NOMO-1 treated with DMSO at 0.1 percent for 48 hours (cell line): ENCODE measurements around the gene ZNF135.

Experiments used
- DNase-seq: peaks from one replicate; lab custom pipeline; 2025; ENCODE audit not compliant: unreplicated experiment; lab: John Stamatoyannopoulos, UW

The ZNF135 gene

DNA sequence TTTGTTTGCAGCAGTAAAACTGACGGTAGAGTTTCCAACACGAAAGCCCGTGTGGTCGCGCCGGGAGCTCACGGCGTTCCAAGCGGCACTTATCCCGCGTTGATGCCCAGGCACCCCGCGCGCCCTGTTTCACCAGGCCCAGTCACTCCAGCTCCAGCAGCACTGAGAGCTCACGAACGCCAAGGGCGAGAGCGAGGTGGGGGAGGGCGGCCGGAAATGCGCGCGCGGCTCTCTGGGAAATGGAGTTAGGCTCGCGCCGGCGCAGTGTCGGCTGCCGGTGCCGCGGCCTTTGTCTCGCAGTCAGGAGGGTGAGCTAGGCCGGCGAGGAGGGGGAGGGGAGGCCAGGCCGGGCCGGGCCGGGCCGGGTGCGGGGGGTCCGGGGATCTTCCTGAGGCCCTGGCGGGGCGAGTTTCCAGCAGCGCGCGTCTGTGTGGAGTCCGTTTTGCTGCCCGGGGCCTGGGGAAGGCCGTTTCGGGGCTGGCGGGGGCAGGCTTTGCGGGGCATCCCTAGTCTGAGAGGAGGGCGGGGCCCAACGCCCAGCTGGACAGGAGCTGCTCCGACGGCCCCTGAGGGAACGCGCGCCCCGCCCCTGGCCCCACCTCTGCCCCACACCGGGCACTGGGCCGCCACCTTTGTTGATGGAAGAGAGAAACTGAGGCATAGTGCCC, at the start of gene ZNF135:
ZNF135 (plus strand) TSS at position 280 of the 668 bp plus-strand sequence. CDS start 721 bp downstream, outside the sequence.
- DNase-seq = no peak

DNA sequence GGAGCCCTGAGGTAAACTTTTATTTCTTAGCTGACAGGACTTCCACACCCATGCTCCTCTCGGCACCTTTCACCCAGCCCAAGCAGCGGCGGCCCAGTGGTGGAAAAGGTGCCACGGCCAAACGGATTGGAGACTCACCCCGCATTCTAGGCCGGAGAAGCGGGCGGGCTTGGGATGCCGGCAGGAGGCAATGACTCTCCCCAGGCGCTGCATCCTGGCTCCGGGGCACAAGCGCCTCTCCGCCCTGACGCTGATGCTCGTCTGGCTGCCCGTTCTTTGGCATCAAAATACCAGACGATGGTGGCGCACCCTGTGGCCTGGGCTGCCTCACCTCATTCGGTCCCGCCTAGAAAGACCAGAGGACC, 49.8 kb upstream of the ZNF135 start:
- no peak for DNase-seq

DNA sequence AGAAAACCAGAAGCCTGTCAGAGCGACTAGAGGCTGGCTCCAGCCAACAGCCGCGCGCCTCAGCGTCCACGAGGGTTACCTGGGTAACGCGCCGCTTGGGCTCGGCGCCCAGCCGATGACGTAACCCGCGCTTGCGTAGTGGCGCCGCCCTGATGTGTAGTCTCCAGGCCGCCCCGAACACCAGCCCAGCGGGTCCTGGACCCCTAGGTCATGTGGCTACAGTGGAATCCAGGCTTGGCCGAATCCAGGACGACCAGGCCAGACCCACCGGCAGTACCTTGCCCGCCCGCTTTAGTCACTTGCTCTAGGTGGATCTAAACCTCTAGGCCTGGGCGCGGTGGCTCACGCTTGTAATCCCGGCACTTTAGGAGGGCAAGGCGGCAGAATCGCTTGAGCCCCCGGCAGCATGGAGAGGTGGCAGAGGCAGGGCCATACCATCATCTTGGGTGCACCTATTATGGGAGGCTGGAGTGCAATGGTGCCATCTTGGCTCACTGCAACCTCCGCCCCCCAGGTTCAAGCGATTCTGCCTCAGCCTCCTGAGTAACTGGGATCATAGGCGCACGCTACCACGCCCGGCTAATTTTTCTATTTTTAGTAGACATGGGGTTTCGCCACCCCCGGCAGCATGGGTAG, 49.3 kb upstream of the ZNF135 start:
- no peak for DNase-seq

DNA sequence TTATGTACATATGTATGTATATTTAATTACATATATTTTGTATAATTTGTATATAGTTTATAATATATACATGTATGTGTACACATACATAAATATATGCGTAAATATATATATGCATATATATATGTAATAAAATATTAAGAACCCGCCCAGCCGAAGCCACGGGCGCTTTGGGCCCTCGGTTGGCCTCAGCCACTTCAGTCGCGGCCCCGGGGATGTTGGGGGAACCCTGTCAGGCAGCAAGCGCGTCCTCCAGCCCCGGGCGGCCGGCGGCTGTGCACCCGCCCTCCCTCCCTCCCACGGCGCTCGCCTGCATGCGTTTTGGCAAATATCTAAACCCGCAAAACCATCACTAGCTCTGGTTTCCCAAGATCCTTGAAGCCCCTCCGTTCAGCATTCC, 48.6 kb upstream of the ZNF135 start:
- no peak for DNase-seq

DNA sequence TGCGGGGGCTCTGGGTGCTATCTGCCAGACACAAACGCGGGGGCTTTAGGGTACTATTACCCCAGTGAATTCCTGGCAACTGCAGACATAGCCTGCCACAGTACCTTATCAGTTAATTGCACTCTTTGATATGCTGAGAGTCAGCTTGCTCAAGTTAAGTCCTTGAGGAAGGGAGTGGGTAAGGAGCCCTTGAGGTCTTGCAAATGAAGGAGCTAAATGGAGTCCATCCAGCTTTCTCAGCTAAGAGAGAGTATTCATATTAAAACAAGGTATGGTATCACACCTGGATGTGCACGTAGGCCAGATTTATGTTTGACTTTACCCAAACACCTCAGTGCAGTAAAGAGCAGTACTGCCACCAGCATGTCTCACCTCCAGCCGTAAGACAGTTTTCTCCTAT, 44.9 kb upstream of the ZNF135 start:
- DNase-seq = no peak

DNA sequence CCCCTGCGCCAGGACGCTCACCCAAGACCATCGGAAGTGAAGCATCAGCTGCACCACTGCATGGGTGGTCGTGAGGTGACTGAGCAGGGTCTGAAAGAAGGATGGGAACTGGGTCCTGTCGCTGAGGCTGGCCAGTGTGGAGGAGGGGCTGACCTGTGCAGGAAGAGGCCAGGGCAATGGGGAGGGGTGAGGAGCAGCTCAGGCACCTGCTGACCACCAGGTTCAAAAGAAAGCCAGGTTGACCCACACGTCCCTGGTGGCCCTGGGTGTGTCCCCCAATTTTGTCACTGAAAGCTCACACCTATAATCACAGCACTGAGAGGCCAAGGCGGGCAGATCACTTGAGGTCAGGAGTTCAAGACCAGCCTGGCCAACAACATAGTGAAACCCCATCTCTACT, 39.0 kb upstream of the ZNF135 start:
- DNase-seq = no peak

DNA sequence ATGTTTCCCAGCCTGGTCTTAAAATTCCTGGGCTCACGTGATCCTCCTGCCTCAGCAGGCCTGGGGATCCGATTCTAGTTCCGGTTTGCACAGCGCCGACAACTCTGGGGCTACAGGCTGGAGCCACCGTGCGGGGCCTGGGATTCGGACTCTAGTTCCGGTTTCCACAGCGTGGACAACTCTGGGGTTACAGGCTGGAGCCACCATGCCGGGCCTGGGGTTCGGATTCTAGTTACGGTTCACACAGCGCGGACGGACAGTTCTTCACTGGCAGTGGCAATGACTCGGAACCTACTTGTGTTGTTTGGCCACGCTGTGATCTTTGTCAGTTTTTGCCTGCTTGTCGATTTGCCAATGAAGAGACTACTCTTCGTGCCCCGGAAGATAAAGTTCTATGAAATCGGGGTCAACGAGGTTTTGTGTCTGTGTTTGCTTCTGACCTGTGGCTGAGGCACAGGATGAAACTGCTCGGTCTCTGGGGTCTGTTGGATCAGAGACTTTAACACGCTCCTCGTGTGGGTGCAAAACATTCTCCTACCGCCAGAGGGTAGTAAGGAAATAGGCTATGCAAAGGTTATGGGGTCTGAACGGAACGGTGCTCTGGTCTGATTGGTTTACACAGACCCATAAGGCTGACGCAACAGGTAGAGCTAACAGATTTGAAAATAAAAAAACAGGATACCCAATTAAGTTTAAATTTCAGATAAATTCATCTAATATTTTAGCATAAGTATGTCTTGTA, 37.4 kb upstream of the ZNF135 start:
- DNase-seq = no peak

DNA sequence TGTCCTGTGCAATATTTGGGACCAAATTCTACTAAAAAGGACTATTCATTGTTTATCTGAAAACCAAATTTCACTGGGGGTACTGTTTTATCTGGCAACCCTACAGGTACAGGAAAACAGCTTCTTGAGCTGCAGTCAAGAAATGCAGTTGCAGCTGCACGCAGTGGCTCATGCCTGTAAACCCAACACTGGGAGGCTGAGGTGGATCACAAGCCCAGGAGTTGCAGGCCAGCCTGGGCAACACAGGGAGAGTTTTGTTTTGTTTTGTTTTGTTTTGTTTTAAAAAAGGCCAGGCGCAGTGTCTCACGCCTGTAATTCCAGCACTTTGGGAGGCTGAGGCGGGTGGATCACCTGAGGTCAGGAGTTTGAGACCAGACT, 36.8 kb upstream of the ZNF135 start:
- DNase-seq = no peak

DNA sequence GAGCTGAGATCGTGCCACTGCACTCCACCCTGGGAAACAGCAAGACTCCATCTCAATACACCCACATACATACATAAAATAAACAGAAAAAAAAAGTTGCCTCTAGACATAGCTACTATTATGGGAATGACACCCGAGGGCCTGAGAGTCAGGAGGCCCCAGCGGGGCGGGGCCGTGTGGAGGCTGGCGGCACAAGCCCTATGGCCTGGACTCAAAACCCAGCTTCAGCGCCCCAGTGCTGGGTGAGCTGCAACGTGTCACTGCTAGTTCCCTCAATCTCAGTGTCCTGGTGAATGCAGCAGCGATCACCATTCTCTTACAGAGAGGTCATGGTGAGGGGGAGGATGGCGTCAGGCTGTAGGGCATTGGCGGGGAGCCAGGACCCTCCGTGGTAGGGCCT, 34.4 kb upstream of the ZNF135 start:
- DNase-seq = no peak

DNA sequence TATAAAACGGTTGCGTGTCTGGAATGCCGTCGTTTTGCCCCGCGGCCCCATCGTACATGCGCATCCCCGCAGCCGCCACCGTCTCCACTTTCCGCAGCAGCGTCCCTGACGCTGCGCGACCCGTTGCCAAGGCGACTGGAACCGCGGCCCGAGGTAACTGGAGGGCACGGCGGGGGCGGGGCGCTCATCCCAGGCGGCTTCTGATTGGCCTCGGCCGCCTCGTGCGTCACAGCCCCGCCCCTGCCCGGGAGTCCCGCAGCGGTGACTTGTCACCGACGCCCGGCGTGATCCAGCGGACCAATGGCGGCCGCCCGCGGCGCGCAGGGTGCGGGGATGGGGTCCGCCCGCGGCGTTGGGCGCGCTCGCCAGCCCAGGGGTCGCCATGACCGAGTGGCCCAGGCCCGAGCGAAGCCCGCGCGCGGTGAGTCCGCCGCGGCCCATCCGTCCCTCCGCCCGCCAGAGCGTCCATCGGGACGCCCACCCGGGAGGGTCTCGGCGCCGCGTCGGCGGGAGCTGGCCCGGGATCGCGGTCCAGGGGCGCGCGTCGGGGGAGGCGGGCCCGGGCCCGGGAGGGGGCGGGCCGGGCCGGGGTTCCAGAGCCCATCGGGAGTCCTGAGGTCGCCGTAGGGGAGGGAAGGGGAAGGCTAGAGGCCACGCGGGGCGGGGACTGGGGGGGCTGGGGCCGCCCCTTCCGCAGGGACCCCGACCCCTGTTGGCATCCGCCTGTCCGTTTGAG, 25.2 kb upstream of the ZNF135 start, which contains the start of gene ZSCAN1:
ZSCAN1 (plus strand) TSS at position 285 of the 736 bp plus-strand sequence. CDS start 3,812 bp downstream, outside the sequence.
- DNase-seq = no peak

DNA sequence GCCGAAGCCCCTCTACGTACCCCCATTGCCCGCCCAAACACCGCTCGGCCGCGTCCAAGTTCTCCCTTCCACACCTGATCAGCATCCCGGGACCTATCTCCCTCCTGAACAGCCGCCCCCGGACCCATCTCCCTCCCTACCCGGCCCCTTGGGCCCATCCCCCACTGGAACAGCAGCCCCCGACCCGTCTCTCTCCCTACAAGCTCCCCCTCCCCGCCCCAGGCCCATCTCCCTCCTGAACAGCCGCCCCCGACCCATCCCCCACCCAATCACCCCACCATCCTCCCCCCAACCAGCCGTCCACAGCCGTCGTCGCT, 24.6 kb upstream of the ZNF135 start:
- no peak for DNase-seq

DNA sequence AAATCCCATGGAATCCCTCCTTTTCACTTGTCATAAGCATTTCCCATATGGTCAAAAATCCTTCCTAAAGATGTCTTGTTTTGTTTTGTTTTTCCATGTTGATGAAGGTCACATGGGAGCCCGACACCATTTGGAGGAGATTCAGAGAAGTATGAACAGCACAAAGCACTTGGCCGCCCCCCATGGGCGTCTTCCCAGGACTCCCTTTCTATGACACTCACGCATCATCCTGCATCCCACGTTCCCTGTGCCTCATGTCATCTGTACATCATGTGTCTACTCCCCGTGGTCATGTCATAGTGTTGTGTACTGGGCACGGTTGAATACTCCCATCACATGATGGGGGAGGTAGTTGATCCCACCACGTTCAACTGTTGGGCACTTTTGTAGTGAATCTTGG, 23.2 kb upstream of the ZNF135 start:
- no peak for DNase-seq

DNA sequence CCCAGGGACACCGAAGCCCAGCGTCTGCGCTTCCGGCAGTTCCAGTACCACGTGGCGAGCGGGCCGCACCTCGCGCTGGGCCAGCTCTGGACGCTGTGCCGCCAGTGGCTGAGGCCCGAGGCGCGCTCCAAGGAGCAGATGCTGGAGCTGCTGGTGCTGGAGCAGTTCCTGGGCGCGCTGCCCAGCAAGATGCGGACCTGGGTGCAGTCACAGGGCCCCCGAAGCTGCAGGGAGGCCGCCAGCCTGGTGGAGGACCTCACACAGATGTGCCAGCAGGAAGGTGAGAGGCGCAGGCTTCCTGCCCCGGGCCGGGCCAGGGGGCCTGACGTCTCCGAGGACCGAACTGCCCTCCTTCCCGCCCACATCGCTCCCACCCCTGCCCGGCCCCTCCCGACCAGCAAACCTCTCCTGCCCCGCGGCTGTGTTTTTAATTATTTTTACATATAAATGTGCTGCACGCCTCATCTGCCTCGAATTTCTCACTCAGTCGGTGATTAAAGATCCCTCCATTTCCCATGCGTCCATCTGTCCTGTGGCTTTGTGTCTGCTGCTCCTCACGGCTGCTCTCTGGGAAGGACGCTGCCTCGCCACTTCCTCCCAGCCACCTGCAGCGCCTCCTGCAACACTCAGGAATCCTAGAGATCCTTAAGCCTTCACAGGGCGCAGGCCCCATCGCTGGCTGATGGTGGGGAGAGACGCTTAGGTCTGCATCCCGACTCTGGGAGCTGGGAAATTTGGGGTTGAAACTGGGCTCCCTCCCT, 21.0 kb upstream of the ZNF135 start:
- no peak for DNase-seq

DNA sequence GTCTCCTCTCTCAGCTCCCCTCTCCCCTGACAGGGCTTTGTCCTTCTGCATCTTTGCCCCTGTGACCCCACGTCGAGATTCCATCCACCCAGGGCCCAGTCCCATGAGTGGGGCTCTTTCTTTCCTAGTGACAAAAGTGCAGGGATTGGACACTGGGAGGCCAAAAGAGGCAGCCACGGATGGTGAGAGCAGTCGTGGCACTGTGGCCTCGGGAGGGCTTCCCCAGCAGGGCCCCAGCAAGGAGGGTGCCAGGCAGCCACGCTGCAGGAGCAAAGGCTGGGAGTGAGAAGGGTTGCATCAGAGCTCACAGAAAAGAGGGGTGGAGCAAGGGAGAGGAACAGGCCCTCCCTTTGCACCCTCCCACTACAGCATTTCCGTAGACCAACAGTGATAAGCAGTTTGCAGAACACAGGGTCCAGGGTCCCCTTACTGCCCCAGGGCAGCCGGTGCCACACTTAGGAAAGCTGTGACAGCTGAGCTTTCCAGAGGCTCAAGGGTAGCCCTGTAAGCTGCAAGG, 20.3 kb upstream of the ZNF135 start:
- no peak for DNase-seq

DNA sequence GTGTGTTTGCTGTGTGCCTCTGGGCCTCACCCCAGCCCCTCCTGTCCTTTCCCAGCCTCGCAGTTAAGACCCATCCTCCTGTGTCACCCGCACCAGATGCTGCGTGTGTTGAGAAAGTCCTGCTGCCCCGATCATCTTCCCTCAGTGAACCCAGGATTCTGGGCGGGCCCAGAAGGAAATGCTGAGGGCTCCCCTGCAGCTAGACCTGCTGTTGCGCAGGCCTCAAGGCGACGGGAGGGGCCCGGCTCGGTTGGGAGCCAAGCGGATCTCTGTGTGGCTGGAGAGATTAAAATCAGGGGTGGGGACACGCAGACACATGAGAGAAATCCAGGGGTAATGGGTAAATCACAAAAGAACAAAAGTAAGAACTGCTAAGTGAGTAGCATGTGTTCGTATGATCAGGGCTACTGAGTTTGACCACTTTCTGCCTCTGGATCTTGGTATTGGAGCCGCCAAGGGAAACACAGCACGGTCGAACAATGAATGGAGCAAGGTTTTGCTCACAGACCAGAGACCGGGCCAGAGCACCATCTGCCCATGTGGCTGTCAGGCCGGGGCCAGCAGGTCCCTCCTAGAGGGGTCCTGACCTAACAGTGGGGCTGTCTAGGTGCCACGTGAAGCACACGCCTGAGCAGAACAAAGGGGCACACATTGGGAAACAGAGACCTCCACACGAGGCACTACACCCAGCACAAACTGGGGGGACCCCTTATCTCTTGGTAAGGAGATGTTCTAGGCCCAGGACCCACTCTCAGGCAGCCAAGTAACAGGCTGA, 18.1 kb upstream of the ZNF135 start:
- no peak for DNase-seq

DNA sequence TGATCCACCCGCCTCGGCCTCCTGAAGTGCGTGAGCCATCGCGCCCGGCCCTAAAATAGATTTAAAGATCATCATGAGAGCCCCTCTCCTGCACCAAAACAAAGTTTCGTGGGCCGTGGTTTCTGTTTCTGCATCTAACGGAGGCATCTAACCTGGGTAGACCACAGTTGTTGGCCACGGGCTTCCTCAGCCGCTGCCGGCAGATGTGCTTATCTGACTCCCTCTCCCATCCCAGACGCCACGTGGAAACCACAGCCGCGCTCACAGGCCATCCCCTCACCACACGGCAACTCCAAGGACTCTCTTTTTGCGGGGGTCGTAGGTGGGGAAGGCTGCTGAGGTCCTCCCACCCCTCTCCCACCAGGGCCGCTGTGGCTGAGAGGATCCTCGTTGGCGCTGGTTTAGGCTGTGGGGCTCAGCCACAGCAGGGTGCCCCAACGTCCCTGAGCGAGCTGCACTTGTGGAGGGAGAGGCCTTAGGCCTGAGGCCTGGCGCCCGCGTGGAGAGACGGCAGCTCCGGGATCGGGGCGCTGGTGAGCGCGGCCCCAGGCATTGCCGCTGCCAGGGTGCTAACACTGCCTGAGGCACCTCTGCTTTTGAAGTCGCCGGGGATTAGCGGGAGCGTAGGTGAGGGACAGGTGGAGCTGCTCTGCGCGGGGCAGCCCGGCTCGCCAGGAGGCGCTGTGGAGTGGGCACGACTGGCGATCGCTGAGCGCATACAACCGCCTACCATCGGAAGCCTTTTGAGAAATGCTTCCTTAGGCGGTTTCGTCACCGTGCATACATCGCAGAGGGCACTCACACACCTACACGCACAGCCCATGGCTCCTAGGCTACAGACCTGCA, 16.4 kb upstream of the ZNF135 start:
- no peak for DNase-seq

DNA sequence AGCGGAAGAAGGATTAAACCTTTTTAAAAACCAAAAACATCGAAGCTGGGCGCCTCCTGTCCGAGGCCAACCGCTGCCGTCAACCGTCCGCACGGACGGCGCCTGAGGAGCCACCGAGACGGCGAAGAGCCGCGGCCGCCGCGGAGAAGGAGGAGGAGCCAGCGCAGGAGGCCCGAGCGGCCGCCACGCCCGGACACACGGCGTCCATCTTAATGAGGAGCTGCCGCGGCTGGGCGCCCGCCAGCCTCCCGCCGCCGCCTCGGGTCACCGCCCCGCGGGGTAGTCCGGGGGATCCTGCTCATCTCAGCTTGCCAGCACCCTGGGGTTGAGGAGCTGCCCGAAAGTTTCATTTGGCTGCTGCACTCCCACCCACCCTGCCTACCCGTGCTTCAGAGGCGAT, 14.7 kb upstream of the ZNF135 start:
- DNase-seq = no peak

DNA sequence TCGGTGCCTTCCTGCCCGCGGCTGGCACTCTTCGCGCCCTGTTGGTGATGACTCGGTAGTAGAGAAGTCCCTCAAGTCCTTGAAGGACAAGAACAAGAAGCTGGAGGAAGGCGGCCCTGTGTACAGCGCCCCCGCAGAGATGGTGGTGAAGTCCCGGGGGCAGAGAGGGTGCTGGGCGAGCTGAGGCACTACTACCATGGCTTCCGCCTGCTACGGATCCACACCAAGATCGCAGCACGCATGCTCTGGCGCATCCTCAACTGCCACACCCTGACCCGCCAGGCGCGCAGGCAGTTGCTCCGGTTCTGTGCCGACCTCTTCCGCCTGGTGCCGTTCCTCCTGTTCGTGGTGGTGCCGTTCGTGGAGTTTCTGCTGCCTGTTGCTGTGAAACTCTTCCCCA, 14.2 kb upstream of the ZNF135 start:
- DNase-seq = no peak

DNA sequence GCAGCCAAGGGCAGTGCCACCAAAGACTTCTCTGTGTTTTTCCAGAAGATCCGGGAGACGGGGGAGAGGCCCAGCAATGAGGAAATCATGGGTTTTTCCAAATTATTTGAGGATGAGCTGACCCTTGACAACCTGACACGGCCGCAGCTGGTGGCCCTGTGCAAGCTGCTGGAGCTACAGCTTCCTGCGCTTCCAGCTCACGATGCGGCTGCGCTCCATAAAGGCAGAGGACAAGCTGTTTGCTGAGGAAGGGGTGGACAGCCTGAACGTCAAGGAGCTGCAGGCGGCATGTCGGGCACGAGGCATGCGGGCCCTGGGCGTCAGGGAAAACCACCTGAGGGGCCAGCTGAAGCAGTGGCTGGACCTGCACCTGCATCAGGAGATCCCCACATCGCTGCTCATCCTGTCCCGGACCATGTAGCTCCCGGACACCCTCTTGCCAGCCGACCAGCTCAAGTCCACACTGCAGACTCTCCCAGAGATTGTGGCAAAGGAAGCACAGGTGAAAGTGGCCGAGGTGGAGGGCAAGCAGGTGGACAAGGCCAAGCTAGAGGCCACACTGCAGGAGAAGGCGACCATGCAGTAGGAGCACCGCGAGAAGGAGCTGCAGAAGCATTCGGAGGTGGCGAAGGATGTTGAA, 13.6 kb upstream of the ZNF135 start:
- no peak for DNase-seq
